GM21526 (cell line): ENCODE measurements around the gene GALNT14.

Experiments
- ATAC-seq: cut with Tn5 transposase; IDR thresholded peaks from one replicate; pipeline ENCODE4 v1.9.1; 2021; ENCODE audit warnings: moderate library complexity; ENCODE audit not compliant: unreplicated experiment, low FRiP score

GALNT14 gene

DNA sequence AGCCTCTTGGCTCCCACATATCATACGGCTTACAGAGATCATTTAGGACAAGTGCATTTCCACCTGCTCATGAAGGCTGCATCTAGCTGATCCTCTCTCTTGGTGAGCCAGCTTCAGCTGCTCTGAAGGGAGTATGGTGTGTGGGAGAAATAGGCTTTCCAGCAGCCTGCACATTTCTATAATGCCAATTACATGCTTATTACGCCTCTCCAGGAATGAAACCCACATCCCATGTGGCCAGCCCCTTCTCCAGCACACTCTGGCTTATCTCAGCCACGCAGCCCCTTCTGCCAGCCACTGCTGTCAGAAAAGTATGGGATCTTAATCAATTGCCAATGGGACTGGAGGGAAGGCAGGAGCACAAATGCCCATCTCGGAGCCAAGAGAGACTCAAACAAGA is 117.5 kb downstream of the GALNT14 start:
- ATAC-seq, result no peak

DNA sequence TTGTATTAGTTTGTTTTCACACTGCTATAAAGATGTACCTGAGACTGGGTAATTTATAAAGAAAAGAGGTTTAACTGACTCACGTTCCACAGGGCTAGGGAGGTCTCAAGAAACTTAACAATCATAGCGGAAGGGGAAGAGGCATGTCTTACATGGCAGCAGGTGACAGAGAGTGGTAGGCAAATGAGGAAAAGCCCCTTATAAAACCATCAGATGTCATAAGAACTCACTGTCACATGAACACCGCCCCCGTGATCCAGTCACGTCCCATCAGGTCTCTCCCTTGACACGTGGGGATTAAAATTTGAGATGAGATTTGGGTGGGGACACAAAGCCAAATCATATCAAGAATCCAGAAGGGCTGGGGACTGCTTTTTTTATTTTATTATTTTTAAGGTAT is 120.0 kb downstream of the GALNT14 start:
- ATAC-seq, result no peak

DNA sequence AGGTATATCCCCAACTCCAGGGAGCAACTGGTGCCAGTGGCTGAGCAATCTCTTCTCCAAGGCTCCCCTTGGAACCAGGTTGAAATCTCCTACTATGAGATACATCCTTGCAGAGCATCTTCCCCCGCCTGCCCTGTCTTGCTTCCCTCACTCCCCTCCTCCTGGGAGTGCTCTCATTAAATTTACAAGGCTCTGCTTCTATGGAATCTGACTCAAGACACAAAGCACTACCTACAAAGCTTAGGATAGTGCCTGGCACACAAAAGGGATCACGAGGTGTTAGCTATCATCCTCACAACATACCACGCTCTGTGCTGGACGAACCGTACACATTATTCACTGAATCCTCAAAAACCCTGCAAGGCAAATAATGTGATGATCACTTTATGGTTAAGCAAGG is 121.6 kb downstream of the GALNT14 start:
- ATAC-seq, result no peak

DNA sequence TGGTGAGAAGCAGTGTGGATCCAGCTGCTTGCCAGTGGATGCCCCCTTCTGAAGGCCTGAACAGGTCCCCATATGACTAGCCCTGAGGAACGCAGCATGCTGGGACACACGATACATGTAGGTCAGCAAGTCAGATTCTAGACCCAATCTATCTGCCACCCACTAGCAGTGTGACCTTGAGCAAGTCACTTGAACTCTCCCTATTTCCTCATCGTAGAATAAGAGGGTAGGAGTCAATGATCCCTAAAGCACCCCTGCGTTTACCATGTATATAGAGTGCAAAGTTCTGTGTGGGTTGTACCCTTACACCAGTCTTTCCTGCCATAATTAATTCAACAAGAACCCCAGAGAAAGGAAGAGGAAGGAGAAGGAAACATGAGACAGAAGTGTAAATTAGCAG is 123.7 kb downstream of the GALNT14 start:
- ATAC-seq, result no peak

DNA sequence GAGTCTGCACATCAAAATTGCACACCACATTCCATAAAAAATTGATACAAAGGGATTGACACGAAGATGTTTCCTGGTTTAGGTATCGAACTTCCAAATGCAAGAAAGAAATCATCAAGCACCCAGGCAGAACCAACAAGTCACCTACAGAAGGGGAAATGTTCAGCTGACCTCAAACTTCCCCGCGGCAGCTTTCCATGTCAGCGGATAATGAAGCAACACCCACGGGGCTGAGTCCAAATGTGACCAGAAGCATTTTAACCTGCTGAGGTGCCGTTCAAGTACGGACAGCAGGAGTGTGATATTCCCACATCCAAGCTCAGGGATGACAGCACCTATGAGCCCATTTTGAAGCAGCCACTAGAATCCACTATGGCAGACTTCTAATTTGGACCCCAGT is 124.9 kb downstream of the GALNT14 start:
- no peak for ATAC-seq

DNA sequence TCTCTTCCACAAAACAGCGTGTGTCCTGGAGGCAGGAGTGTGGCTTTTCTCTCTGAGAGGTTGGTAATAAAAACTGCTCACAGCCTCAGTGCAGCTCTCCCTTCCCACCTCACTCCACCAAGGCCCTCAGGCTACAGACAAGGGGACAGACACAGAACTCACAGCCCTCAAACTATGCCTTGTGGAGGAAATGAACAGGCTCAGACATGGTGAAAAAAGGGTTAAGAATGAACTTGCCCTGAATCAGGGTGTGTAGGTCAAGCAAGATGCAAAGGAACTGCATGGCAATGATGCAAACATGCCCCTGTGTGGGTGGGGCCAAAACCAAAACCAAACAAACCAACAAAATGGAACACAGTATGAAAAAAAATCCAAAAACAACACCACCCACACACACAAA is 125.8 kb downstream of the GALNT14 start:
- ATAC-seq, result no peak

DNA sequence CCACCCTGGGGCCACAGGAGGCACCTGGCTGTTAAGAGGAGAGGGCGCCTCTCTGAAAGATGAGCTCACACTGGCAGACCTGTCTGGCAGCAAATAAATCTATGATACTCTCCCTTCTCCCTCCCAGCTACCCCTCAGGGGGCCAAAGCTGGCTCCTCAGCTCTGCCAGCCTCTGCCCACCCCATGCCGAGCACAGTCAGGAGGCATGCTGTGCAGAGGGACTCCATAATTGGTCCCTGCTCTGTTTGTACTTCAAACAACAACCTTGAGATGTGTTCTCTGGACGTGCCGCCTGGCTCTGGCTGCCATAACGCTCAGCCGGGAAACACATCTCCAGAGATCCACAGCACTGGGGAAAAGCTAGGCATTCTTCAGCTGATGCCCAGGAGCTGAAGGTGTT is 126.7 kb downstream of the GALNT14 start:
- no peak for ATAC-seq

DNA sequence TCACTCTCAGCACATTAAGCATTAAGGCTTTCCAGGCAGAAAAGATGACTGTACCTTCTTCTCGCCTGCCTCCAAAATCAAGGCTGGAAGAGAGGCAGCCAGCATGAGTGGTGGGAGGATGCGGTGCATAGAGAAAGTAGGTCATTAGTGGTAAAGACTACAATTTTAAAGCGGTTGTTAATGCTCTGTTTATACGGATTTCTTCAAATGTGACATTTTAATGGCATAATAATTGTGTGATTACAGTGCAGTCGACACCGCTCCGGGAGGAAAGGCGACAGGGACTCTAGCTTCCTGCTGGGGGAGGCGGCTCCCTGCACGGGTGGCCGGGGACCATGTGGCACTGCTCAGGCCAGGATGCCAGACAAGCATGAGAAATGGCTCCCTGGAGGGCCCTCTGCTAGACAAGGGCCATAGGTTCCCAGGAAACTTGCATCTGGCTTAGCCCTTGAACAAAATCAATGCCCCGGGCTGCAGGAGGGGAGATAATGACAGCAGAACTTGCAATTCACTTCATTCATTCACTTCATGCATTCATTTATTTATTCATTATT is 129.6 kb downstream of the GALNT14 start:
- no peak for ATAC-seq

DNA sequence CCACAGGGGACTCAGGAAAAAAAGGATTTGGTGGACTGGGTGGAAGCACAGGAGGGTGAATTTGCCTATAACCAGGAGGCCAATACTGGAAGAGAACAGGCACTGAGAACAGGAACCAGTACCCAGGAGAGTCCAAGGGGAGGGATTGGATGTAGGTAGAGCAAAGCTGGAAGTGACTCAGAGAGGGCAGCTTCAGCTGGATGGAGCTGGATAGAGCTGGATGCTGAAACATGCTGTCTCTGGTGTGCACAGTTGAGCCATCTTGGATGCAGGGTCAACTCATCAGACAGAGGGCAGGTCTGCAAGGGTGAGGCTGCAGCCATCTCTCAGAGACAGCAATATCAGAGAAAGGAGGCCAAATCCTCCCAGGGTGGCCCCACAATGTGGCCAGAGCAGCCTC is 134.0 kb downstream of the GALNT14 start:
- ATAC-seq, result no peak

DNA sequence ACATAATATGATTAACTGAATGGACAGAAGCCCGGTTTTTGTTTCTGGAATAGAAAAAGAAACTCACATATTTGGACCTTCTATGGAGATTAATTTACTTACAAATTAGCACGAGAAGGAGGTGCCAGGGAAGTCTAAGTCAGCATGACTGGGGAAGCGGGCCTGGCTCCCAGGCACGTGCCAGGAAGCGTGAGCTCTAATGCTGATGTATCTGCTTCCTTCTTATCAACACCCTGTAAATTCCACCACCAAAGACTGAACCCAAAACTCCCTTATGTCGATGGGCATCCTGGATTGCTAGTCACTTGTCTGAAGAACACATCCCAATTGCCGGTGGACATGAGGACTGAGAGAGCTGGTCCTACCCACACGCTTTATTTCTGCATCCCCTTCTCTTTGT is 134.5 kb downstream of the GALNT14 start:
- no peak for ATAC-seq

DNA sequence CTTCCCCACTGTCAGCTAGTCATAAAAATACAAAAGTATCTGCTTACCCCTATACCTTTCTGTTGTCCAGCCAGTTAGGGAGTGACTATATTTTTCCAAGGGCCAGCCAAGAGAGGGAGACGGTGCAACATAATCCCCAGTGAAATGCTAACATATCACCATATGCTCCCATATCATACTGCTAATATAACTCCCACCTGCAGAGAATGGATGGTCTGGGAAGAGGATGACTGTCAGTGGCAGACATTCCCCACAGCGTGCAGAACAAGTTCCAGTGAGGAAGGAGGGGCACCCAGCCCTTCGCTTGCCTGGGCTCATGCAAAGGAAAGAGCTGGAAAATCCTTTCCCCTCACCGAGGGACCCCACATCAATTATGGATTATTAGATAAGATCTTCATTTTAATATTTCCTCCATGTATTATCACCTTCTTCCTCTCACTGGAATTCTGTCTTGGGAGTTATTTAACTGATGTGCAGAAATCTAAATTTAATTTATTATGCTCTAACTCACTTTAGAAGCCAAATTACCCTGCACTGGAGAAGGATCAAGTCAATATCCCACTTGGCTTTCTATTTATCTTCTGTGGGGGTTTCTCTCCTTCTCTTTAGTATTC is 135.6 kb downstream of the GALNT14 start:
- no peak for ATAC-seq

DNA sequence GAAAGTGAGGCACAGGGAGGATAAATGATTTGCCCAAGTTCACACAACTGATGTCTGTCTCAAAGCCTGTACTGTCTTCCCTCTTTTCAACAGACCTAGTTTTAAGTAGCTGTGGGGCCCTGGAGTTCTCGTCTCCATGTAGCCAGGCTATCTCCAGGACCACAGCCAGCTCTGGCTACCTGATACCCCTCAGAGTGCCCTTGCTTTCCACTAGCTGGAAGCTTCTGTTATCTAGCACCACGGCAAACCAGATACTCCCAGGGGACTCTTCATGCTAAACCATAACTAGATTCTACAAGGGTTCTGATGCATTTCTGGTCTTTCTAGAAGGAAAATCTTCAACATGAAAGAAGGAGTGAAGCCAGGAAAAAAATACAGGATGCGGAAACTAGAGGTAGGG is 137.3 kb downstream of the GALNT14 start:
- ATAC-seq, result no peak

DNA sequence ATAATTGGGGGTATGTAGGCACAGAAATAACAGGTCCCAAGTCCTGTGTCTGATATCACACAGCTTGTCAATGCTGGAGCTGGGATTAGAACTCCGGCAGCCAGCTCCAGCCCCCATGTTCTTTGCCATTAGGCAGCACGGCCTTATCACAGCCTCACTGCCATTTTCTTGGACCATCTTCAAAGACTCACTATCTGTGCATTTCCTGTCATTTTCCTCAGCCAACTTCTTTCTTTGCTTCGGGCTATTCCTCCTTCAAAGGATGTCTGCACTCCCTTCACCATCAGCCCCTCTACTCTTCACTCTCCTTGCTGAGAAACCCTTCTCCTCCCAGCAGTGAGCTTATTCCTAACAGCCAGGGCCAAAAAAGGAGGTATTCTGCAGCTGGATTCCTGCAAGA is 139.6 kb downstream of the GALNT14 start:
- no peak for ATAC-seq

DNA sequence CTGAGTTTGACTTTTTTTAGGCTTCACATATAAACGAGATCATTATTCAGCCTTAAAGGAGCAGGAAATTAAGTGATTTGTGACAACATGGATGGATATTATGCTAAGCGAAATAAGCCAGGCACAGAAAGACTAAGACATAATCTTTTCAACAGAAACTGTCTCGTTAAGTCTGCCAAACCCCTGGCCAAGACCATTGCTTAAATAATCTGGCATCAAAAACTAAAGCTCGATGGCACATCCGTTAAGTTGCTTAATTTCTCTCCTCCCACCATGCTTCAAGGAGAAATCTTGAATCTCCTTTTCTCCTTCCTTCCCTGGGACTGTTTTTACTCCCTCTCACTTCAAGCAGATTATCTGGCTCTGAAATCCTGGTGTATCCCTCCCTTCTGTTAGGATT is 140.3 kb downstream of the GALNT14 start:
- ATAC-seq, result no peak

DNA sequence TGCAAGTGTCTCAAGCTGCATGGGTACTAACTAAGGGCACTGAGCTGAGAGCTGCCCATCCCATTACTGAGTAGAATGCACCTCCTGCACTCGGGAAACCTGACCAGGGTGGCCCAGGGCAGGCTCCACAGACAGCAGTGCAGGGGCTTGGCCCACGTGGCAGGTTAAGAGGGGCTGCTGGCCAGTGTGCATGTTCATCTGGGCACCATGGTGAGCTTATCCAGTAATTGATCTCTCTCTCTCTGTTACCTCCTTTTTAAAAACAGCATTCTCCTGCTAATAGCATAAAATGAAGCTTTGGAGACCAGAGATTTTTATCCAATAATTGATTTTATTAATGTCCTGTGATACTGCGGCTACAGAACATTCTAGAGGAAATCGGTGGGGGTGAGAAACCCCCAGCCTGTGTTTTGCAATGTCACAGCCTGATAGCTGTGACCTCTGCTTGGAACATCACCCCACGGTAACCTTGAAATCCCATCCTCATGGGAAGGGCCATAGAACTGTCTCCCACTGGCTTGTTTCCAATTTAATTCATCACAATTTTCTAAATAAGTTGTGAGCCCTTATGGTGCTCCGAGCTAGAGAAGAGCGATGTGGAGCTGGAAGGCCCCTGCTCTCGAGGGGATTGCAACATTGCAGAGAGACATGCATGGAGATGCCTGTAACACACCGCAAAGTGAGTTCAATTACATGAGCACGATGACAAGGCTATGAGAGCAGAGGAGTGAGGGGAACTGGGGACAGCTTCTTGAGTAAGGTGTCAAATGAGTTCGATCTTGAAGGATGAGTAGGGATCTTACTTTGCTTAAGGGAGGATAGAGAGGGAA is 143.8 kb downstream of the GALNT14 start:
- no peak for ATAC-seq

DNA sequence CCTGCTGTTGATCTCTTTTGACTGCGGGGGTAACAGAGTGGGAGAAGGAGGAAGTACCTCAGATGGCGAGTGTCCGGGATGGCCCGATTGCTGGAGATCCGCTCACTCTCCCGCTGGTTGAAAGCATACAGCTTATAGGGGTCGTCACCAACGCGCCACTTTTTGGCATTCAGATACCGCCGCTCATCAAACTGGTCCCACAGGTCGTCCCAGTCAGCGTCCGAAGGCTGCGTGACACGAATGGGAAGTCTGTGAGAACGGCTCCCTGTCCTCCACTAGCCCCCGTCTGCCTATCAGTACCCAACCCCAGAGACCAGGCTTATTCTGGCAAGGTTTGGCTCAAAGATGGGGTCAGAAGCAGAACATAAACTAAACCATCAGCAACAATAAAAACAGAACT is 145.5 kb downstream of the GALNT14 start:
- ATAC-seq, result no peak

DNA sequence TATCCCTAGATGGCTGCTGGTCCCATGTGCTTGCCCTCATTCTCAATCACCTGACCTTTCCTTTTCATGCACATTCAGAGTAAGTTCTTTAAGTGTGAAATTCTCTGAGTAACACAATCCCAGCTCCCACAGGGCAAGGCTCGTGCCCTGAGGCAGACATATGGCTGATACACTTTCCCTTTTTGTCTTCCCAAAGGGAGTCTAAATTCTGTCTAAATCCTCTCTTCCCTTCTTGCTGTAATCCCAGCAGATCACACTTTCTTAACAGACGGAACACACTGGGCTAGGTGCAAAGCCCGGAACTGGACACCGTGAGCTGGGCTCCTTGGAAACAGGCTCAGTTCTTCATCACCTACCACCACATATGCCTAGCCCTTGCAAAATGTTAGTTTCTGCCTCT is 147.6 kb downstream of the GALNT14 start:
- no peak for ATAC-seq

DNA sequence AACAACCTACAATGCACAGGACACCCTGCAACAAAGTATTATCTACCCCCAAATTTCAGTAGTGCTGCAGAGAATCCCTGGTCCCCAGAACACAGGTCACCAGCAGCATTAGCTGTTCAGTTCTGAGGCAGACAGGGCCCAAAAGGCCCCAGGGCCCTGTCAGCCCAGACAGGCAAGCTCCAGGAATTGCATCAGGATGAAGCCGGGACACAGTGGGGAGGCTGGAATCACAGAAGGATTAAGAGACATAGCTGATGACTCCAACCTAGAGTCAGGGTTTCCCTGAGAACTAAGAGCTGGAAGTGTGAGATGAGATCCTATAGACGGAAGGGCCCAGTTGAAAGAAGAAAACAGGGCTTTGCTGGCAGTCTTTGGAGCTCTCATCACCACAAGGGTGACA is 148.1 kb downstream of the GALNT14 start:
- no peak for ATAC-seq

DNA sequence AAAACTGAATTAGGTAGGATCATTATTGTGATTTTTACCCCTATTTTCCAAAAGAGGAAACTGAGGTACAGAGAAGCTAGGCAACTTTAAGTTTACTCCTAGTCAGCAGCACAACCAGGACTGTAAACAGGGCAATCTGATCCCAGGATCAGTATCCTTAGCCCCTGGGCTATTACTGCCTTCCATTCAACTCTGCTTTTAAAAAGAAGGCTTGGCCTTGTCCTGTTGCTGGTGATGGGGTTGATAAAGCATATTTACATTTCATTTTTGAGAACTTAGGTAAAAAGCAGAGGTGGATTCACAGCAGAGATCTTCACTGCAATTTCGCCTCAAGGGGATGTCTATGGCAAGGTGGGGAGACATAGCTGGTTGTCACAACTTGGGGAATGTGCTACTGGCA is 148.5 kb downstream of the GALNT14 start:
- no peak for ATAC-seq

DNA sequence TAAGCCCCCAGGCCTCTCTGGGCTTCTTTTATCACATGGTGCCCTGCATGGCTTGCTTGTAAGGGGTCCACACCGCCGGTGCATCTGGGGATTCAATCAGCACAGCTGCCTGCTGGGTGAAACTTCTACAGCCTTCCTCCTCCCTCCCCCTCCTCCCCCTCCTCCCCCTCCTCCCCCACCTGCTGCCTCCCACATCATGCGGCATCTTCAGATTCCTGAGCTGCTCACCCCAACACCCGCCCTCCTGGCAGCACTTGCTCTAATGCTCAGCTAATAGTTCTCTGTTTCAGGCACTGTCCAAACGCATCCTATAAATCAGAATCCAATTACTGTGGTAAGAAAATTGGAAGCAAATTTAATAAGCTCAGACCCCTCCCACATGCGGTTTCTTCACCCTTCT is 150.7 kb downstream of the GALNT14 start:
- no peak for ATAC-seq

DNA sequence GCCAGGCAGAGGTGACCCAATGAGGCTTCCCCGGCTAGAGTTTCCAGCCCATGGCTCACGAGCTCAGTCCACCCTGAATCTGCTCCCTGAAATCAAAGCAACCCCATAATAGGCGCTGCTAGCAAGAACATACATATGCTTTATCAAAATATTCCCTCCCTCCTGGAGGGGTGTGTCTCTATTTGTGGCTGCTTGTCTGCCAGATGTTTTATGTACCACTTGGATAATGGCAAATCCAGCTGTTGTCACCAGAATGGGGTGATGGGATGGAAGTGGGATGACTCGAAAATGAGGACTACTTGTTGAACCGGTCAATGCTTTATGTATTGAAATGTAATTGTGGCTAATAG is 152.0 kb downstream of the GALNT14 start:
- no peak for ATAC-seq
